Liver (tissue), 9 donors: Measurements from ENCODE around the gene EMP2. TPM values are rescaled to one million over a fixed set of nuclear protein-coding genes. Genes with fewer than 3 reads are reported as not detected.
A peak's percentile ranks its signal among the peaks of the same experiment; 100 is the strongest.

Experiments
- DNase-seq: peaks from one replicate; pipeline ENCODE4 v3.0.0-alpha.2; 2017; ENCODE audit warnings: low spot score
- H3K27ac ChIP-seq, 2 donors: one replicate each; pipeline ENCODE4 v1.7.0; 2013; ENCODE audit warnings: inconsistent platforms in 2 of 2, low read length in 2 of 2, control low read depth in 1 of 2, low read depth in 1 of 2, mild to moderate bottlenecking in 1 of 2
- H3K27me3 ChIP-seq, 4 donors: one replicate each; pipeline versions ENCODE4 v1.6.1 to v1.7.0; 2013; ENCODE audit warnings: low read length in 3 of 4, inconsistent platforms in 1 of 4, mild to moderate bottlenecking in 1 of 4, moderate library complexity in 1 of 4; ENCODE audit not compliant: control insufficient read depth in 4 of 4, insufficient read depth in 4 of 4
- H3K36me3 ChIP-seq, 4 donors: one replicate each; pipeline versions ENCODE4 v1.6.1 to v1.7.0; 2013; ENCODE audit warnings: low read length in 3 of 4, mild to moderate bottlenecking in 3 of 4, low read depth in 1 of 4, moderate library complexity in 1 of 4; ENCODE audit not compliant: control insufficient read depth in 4 of 4, insufficient read depth in 3 of 4
- H3K4me1 ChIP-seq, 4 donors: one replicate each; pipeline versions ENCODE4 v1.6.1 to v1.7.0; 2013; ENCODE audit warnings: low read length in 3 of 4, mild to moderate bottlenecking in 3 of 4, moderate library complexity in 1 of 4; ENCODE audit not compliant: control insufficient read depth in 4 of 4, insufficient read depth in 4 of 4
- H3K4me3 ChIP-seq, 3 donors: one replicate each; pipeline versions ENCODE4 v1.6.1 to v1.7.0; 2013; ENCODE audit warnings: low read length in 3 of 3, control low read depth in 1 of 3, low read depth in 1 of 3, mild to moderate bottlenecking in 1 of 3
- H3K9ac ChIP-seq, 2 donors: one replicate each; pipeline ENCODE4 v1.7.0; 2013; ENCODE audit warnings: low read length in 2 of 2, mild to moderate bottlenecking in 2 of 2, moderate library complexity in 2 of 2, control low read depth in 1 of 2, low read depth in 1 of 2
- H3K9me3 ChIP-seq, 4 donors: one replicate each; pipeline versions ENCODE4 v1.6.1 to v1.7.0; 2013; ENCODE audit warnings: low read length in 3 of 4; ENCODE audit not compliant: control insufficient read depth in 4 of 4
- EGR1 ChIP-seq, 2 donors: IDR thresholded peaks; 2 replicates each; pipeline ENCODE4 v1.6.1; 2016 to 2018; ENCODE audit warnings: antibody characterized with exemption in 2 of 2, low read depth in 2 of 2
- FOXA1 ChIP-seq: IDR thresholded peaks from 2 replicates; pipeline ENCODE4 v1.6.1; 2016; ENCODE audit warnings: antibody characterized with exemption
- HNF4A ChIP-seq, 2 donors: conservative IDR thresholded peaks; 2 replicates each; pipeline ENCODE4 v1.6.1; 2016; ENCODE audit warnings: antibody characterized with exemption in 2 of 2, mild to moderate bottlenecking in 2 of 2
- RAD21 ChIP-seq, 2 donors: IDR thresholded peaks; 2 replicates each; pipeline ENCODE4 v1.6.1; 2016; ENCODE audit warnings: antibody characterized with exemption in 2 of 2, mild to moderate bottlenecking in 2 of 2
- REST ChIP-seq: IDR thresholded peaks from 2 replicates; pipeline ENCODE4 v1.6.1; 2016; ENCODE audit warnings: antibody characterized with exemption, mild to moderate bottlenecking
- RXRA ChIP-seq, 2 donors: IDR thresholded peaks; 2 replicates each; pipeline ENCODE4 v1.6.1; 2017 to 2018; ENCODE audit warnings: antibody characterized with exemption in 2 of 2, mild to moderate bottlenecking in 1 of 2
- SP1 ChIP-seq: IDR thresholded peaks from 2 replicates; pipeline ENCODE4 v1.6.1; 2018; ENCODE audit warnings: antibody characterized with exemption, mild to moderate bottlenecking
- TAF1 ChIP-seq: conservative IDR thresholded peaks from 2 replicates; pipeline ENCODE4 v1.6.1; 2016; ENCODE audit warnings: antibody characterized with exemption, mild to moderate bottlenecking
- WGBS: extraction: QIAGEN DNeasy Blood & Tissue Kit; methylation state at CpG from one replicate; pipeline ENCODE4 v1.1.7; 2013; 5-methylcytosine and 5-hydroxymethylcytosine counted together
- polyA plus RNA-seq, 2 donors: library from polyadenylated mRNA; stranded (reverse) in 1 of 2; unstranded in 1 of 2; fragments of 200-250 nt in 1 of 2; fragments of >200 nt in 1 of 2; fragmentation: Nextera tagmentation in 1 of 2; extraction: Ambion mirVana in 1 of 2; gene quantifications; one replicate each; pipeline versions ENCODE4 v1.2.1 to v1.2.3, GENCODE V29; 2013 to 2015
- total RNA-seq, 2 donors: library from RNA; depleted of rRNA; stranded (reverse); fragments of >200 nt; gene quantifications; one replicate each; pipeline ENCODE4 v1.2.3, GENCODE V29; 2014
- TF ChIP-seq, protein P1 (sequence below): IDR thresholded peaks from 2 replicates; pipeline ENCODE4 v1.6.1; 2016; ENCODE audit warnings: antibody characterized with exemption
- TF ChIP-seq, protein P2 (sequence below): fragments of 150-350 bp; IDR thresholded peaks from 2 replicates; pipeline ENCODE4 v1.5.1; 2017; ENCODE audit warnings: improper control_type of control experiment, low read depth, low read length; ENCODE audit not compliant: missing input control
- donor health status: healthy.
- donor health status: healthy.
- donor health status: healthy.
- donor health status: healthy.
- donor health status: healthy.

EMP2 gene
- total and polyA plus RNA-seq, 4 donors, result 6.2 to 138 (median 66.7) TPM

- peaks cover 0 to 7% (median 4%) of the 10 kb centered on the region in 4 donors for H3K36me3 ChIP-seq
- H3K27ac ChIP-seq, result no peak overlapping the region
- no peaks in the 10 kb centered on the region for H3K9me3 ChIP-seq
- 96% methylated on average over 6 of the region's 6 CpGs for WGBS
- H3K4me1 ChIP-seq, result peaks cover 0 to 19% (median 13%) of the 10 kb centered on the region in 4 donors
- H3K9ac ChIP-seq, result no peak overlapping the region
- no peak overlapping the region for H3K4me3 ChIP-seq
- H3K27me3 ChIP-seq, result no peaks in the 10 kb centered on the region
- no peak for DNase-seq
- no peak for TF ChIP-seq TAF1
These were observed 55.1 kb downstream of the EMP2 start for GRCh38 chr16:10525214-10525825.

DNA sequence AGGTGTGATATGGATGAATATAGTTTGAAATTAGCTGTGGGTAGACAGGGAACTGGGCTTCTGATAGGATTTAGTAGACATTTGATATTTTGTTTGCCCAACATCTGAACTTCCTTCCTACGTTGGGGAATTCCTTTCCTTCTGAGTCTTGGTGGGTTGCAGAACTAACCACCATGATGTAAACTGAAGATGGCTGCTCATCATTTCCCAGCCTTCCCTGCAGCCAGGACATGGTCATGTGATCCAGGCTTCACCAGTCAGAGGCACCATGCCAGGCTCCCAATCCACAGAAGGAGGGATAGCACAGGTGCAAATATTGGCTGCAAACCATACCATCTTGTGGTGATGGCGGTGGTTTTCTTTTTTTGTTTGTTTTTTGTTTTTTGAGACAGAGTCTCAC, 57.4 kb downstream of the EMP2 start:
- Histone ChIP-seq H3K27ac (no peak overlapping the region), H3K9me3 (no peaks in the 10 kb centered on the region), H3K4me3 (no peak overlapping the region), H3K27me3 (no peaks in the 10 kb centered on the region), H3K9ac (no peak overlapping the region), H3K36me3 (peaks cover 0 to 7% (median 3%) of the 10 kb centered on the region in 4 donors), H3K4me1 (peaks cover 7 to 26% (median 20%) of the 10 kb centered on the region in 4 donors)
- no peak for TF ChIP-seq RXRA (IDR thresholded peaks at IDR 0.05)
- TF ChIP-seq, protein P1, sequence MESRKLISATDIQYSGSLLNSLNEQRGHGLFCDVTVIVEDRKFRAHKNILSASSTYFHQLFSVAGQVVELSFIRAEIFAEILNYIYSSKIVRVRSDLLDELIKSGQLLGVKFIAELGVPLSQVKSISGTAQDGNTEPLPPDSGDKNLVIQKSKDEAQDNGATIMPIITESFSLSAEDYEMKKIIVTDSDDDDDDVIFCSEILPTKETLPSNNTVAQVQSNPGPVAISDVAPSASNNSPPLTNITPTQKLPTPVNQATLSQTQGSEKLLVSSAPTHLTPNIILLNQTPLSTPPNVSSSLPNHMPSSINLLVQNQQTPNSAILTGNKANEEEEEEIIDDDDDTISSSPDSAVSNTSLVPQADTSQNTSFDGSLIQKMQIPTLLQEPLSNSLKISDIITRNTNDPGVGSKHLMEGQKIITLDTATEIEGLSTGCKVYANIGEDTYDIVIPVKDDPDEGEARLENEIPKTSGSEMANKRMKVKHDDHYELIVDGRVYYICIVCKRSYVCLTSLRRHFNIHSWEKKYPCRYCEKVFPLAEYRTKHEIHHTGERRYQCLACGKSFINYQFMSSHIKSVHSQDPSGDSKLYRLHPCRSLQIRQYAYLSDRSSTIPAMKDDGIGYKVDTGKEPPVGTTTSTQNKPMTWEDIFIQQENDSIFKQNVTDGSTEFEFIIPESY, result no peak
- no peak for TF ChIP-seq FOXA1
- TF ChIP-seq SP1, result no peak
- TF ChIP-seq REST, result no peak
- DNase-seq, result no peak
- 86% methylated on average over 2 of the region's 2 CpGs for WGBS

- 47% methylated on average over 9 of the region's 9 CpGs for WGBS
- Histone ChIP-seq H3K4me3 (no peak overlapping the region), H3K4me1 (peaks cover 7 to 32% (median 22%) of the 10 kb centered on the region in 4 donors), H3K36me3 (peaks cover 0 to 7% (median 3%) of the 10 kb centered on the region in 4 donors), H3K27me3 (no peaks in the 10 kb centered on the region), H3K27ac (peak overlapping the region in 1 of 2 donors; percentile 89), H3K9ac (no peak overlapping the region), H3K9me3 (no peaks in the 10 kb centered on the region)
- peak; percentile 57 for DNase-seq
- no peak for TF ChIP-seq EGR1 (IDR thresholded peaks at IDR 0.05; ENCODE audit: low read depth in 2 of 2)
- TF ChIP-seq, protein P2, sequence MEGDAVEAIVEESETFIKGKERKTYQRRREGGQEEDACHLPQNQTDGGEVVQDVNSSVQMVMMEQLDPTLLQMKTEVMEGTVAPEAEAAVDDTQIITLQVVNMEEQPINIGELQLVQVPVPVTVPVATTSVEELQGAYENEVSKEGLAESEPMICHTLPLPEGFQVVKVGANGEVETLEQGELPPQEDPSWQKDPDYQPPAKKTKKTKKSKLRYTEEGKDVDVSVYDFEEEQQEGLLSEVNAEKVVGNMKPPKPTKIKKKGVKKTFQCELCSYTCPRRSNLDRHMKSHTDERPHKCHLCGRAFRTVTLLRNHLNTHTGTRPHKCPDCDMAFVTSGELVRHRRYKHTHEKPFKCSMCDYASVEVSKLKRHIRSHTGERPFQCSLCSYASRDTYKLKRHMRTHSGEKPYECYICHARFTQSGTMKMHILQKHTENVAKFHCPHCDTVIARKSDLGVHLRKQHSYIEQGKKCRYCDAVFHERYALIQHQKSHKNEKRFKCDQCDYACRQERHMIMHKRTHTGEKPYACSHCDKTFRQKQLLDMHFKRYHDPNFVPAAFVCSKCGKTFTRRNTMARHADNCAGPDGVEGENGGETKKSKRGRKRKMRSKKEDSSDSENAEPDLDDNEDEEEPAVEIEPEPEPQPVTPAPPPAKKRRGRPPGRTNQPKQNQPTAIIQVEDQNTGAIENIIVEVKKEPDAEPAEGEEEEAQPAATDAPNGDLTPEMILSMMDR, result peak; percentile 83
- no peak for TF ChIP-seq SP1
- TF ChIP-seq RAD21 (IDR thresholded peaks at IDR 0.05), result peak; percentile 92 to 94
- TF ChIP-seq HNF4A (conservative IDR thresholded peaks at IDR 0.05), result no peak
These were observed 58.6 kb downstream of the EMP2 start for GRCh38 chr16:10521681-10522274.
